ENCODE results near the gene MED13L.

The MED13L gene

GRCh38 chr12:115973968-115974724, 303.3 kb downstream of the MED13L start:
- no peak for ATAC-seq
- TF ChIP-seq BACH2 (CRISPR knock-in tag; IDR thresholded peaks at IDR 0.05; ENCODE audit: borderline replicate concordance) (no peak), POU6F1 (CRISPR knock-in tag; IDR thresholded peaks at IDR 0.05; ENCODE audit: borderline replicate concordance, low read depth) (no peak)

GRCh38 chr12:115973066-115973465, 304.4 kb downstream of the MED13L start:
- no peak for TF ChIP-seq BACH2 (CRISPR knock-in tag; IDR thresholded peaks at IDR 0.05; ENCODE audit: borderline replicate concordance)
- TF ChIP-seq ZNF8 (CRISPR knock-in tag; IDR thresholded peaks at IDR 0.05) = no peak
- TF ChIP-seq POU6F1 (CRISPR knock-in tag; IDR thresholded peaks at IDR 0.05; ENCODE audit: borderline replicate concordance, low read depth) = no peak
- TF ChIP-seq ARNTL (CRISPR knock-in tag; IDR thresholded peaks at IDR 0.05; ENCODE audit: borderline replicate concordance, low read depth) = no peak
- no peak for TF ChIP-seq TCF4 (CRISPR knock-in tag; IDR thresholded peaks at IDR 0.05; ENCODE audit: borderline replicate concordance)
- no peak for TF ChIP-seq TOX (CRISPR knock-in tag; IDR thresholded peaks at IDR 0.05; ENCODE audit: borderline replicate concordance)
- no peak for ATAC-seq

GRCh38 chr12:115972241-115972640, 305.3 kb downstream of the MED13L start:
- TF ChIP-seq ZNF565 (CRISPR knock-in tag; conservative IDR thresholded peaks at IDR 0.05; ENCODE audit: low read depth) = no peak
- no peak for TF ChIP-seq POU6F1 (CRISPR knock-in tag; IDR thresholded peaks at IDR 0.05; ENCODE audit: borderline replicate concordance, low read depth)
- no peak for TF ChIP-seq BACH2 (CRISPR knock-in tag; IDR thresholded peaks at IDR 0.05; ENCODE audit: borderline replicate concordance)
- no peak for TF ChIP-seq ESRRG (CRISPR knock-in tag; IDR thresholded peaks at IDR 0.05)
- no peak for TF ChIP-seq OSR1 (CRISPR knock-in tag; IDR thresholded peaks at IDR 0.05)
- TF ChIP-seq ISL1 (CRISPR knock-in tag; IDR thresholded peaks at IDR 0.05) = no peak
- no peak for TF ChIP-seq ZFP3 (CRISPR knock-in tag; IDR thresholded peaks at IDR 0.05)
- no peak for TF ChIP-seq ZNF70 (CRISPR knock-in tag; IDR thresholded peaks at IDR 0.05)
- TF ChIP-seq ZC3H10 (CRISPR knock-in tag; IDR thresholded peaks at IDR 0.05) = no peak
- no peak for TF ChIP-seq SNAI2 (CRISPR knock-in tag; IDR thresholded peaks at IDR 0.05)
- TF ChIP-seq TOX (CRISPR knock-in tag; IDR thresholded peaks at IDR 0.05; ENCODE audit: borderline replicate concordance) = no peak
- no peak for TF ChIP-seq CSRNP3 (CRISPR knock-in tag; IDR thresholded peaks at IDR 0.05)
- no peak for TF ChIP-seq ZFP30 (CRISPR knock-in tag; IDR thresholded peaks at IDR 0.05)
- TF ChIP-seq CSDC2 (CRISPR knock-in tag; IDR thresholded peaks at IDR 0.05) = no peak
- no peak for TF ChIP-seq ZNF8 (CRISPR knock-in tag; IDR thresholded peaks at IDR 0.05)
- no peak for TF ChIP-seq GLIS3 (CRISPR knock-in tag; IDR thresholded peaks at IDR 0.05)
- TF ChIP-seq PATZ1 (CRISPR knock-in tag; IDR thresholded peaks at IDR 0.05; ENCODE audit: borderline replicate concordance) = no peak
- TF ChIP-seq ARNTL (CRISPR knock-in tag; IDR thresholded peaks at IDR 0.05; ENCODE audit: borderline replicate concordance, low read depth) = no peak
- TF ChIP-seq TSHZ2 (CRISPR knock-in tag; IDR thresholded peaks at IDR 0.05) = no peak
- TF ChIP-seq PPARA (CRISPR knock-in tag; IDR thresholded peaks at IDR 0.05; ENCODE audit: borderline replicate concordance) = no peak

More at GRCh38 chr12:115972241-115972640, 305.3 kb downstream of the MED13L start:
- no peak for ATAC-seq
